Erythroblast (primary cell): Measurements from ENCODE around the gene MYBPHL.

Source experiments
- DNase-seq, 2 experiments: peaks; one replicate each; lab custom pipeline; 2025; lab: John Stamatoyannopoulos, UW
- GATA1 ChIP-seq: IDR thresholded peaks from 2 replicates; pipeline ENCODE4 v1.6.1; 2011; ENCODE audit warnings: low read depth, mild to moderate bottlenecking, control low read depth, low read length, moderate library complexity
- POLR2A ChIP-seq: IDR thresholded peaks from 2 replicates; pipeline ENCODE4 v1.6.1; 2011; ENCODE audit warnings: mild to moderate bottlenecking, low read length

MYBPHL gene

DNA sequence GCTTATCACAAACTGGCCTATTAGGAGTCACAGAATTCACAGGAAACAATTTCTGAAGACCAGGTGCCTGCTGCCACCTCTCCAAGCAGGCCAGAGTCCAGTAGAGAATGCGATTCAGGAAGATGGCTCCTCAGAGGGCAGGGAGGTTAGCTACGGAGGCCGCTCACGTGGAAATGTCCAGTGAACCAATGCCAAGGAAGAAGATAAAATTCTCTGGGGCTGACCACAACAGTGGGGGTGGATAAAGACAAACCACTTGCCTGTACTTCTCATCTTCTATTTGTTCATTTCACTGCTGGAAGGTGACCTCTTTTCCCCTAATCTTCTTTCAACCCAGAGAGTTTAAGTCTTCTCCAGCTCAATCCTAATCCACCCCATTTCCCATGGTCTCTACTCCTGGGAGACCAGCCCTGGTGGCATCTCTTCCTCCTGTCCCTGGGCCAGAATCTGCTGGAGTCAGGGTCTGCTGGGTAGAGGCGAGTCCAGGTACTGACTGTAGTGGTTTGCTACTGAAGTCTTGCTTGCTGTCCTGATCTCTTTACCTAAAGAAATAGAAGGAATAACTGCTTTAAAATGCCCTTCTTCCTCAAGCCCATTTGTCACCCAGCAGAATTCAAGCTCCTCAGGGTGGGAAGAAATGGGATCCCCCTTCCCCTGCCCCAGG, 27.1 kb downstream of the MYBPHL start:
- DNase-seq = no peak
- no peak for TF ChIP-seq POLR2A

DNA sequence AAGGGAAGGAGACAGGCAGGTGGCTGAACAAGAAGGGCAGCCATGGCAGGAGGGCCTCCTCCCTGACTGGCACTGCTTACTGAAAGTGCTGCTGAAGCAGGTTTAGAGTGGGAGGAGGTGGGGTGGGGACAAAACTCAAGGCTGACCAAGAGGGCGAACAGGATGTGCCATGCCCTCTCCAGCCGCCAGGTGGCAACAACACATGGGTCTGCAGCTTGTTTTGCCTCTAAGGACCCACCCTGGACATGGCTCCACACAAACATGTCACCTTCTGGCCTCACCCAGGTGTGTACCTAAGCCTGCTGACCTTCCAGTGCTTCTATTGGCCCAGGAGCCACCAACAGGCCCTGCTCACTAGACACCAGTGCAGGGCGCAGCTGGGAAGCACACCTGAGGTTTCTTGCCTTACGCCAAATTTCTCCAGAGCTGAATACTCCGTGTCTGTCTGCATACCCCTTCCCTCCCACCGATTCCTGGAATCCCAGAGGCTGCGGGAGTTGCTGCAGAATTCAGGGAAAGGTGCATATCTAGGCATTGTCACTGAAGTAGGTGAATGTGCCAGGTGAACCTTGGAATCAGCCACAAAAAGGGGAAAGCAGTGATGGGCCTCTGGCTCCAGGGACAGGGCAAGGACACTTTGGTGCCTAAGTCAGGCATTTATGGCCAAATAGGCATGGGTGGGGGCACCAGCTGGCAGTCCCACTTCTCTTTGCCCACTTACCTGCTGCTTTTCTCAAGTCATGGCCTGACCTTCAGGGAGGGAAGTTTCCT, 29.2 kb downstream of the MYBPHL start:
- DNase-seq = peak; percentile 78 to 84

DNA sequence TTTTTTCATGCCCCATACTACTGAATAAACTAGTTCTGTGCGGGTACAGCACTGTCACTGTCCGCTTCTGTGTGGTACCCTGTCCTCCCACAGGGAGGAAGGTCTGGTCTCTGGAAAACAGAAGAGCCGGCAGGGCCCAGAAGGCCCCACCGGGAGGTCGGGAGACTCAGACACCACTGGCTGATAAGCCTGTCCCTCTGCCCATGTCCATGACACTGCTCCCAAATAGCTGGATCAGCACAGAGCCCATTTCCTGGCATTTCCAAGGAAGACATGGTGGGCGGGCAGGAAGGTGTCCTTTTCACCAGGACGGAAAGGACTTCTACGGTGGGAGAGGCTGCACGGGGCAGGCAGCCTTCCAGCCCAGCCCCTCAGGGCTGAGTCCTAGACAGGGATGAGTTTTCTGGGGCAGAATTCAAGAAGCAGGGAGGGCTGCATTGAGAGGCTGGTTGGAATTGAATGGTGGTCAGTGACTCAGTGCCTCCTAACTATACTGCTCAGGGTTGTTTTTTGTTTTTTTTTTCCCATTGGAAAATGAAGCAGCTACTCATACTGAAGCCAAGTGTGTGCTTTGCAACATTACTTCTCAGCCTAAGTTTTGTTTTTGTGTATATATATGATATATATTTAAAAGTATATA, 31.0 kb downstream of the MYBPHL start:
- no peak for DNase-seq
- TF ChIP-seq GATA1 (no peak), POLR2A (no peak)

More for the DNA sequence above, 29.2 kb downstream of the MYBPHL start:
- TF ChIP-seq GATA1 = no peak
- TF ChIP-seq POLR2A = no peak

DNA sequence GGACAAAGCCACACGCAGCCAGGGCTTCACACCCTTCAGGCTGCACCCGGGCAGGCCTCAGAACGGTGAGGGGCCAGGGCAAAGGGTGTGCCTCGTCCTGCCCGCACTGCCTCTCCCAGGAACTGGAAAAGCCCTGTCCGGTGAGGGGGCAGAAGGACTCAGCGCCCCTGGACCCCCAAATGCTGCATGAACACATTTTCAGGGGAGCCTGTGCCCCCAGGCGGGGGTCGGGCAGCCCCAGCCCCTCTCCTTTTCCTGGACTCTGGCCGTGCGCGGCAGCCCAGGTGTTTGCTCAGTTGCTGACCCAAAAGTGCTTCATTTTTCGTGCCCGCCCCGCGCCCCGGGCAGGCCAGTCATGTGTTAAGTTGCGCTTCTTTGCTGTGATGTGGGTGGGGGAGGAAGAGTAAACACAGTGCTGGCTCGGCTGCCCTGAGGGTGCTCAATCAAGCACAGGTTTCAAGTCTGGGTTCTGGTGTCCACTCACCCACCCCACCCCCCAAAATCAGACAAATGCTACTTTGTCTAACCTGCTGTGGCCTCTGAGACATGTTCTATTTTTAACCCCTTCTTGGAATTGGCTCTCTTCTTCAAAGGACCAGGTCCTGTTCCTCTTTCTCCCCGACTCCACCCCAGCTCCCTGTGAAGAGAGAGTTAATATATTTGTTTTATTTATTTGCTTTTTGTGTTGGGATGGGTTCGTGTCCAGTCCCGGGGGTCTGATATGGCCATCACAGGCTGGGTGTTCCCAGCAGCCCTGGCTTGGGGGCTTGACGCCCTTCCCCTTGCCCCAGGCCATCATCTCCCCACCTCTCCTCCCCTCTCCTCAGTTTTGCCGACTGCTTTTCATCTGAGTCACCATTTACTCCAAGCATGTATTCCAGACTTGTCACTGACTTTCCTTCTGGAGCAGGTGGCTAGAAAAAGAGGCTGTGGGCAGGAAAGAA, 32.0 kb downstream of the MYBPHL start:
- no peak for DNase-seq
- TF ChIP-seq POLR2A (no peak), GATA1 (no peak)

DNA sequence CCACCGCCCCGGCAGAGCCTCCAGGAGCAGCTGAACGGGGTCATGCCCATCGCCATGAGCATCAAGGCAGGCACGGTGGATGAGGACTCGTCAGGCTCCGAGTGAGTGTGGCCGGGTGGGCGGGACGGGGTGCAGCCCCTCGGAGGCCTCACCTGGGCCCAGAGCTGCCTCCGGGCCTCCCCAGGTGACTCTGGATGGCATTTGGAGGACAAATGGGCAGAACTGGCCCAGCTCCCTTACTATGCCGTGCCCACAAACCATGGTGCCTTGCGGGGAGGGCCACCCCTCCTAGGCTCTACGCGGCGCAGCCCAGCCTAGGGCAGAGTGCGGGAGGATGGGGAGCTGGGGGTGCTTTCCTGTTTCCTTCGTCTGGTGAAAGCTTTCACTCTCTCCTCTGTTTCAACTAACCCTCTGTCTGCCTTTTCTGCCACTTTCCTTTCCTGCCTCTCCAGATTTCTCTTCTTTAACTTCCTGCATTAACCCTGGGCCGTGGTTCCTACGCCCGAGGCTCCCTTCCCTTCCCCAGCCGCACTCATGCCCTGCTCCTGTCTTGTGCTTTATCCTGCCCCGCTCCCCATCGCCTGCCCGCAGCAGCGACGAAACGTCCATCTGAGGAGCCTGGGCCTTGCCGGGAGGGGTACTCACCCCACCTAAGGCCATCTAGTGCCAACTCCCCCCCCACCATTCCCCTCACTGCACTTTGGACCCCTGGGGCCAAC, 33.1 kb downstream of the MYBPHL start:
- DNase-seq = no peak
- TF ChIP-seq POLR2A (no peak), GATA1 (no peak)

DNA sequence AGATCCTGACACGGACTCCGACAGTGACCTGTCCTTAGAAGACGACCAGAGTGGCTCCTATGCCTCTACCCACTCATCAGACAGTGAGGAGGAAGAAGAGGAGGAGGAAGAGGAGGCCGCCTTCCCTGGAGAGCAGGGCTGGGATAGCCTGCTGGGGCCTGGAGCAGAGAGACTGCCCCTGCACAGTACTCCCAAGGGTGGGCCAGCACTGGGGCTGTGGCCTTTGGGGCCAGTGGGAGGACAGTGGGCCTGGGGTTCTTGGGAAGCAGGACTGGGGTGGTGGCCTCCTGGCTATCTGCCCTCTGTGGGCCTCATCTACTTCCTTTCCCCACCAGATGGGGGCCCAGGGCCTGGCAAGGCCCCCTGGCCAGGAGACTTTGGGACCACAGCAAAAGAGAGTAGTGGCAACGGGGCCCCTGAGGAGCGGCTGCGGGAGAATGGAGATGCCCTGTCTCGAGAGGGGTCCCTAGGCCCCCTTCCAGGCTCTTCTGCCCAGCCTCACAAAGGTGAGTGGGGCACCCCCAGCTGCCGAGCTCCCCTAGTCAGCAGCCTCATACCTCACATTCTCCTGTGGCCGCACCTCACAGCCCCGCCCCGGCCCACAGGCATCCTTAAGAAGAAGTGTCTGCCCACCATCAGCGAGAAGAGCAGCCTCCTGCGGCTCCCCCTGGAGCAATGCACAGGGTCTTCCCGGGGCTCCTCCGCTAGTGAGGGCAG, 33.8 kb downstream of the MYBPHL start:
- TF ChIP-seq POLR2A (no peak), GATA1 (no peak)
- DNase-seq = no peak

DNA sequence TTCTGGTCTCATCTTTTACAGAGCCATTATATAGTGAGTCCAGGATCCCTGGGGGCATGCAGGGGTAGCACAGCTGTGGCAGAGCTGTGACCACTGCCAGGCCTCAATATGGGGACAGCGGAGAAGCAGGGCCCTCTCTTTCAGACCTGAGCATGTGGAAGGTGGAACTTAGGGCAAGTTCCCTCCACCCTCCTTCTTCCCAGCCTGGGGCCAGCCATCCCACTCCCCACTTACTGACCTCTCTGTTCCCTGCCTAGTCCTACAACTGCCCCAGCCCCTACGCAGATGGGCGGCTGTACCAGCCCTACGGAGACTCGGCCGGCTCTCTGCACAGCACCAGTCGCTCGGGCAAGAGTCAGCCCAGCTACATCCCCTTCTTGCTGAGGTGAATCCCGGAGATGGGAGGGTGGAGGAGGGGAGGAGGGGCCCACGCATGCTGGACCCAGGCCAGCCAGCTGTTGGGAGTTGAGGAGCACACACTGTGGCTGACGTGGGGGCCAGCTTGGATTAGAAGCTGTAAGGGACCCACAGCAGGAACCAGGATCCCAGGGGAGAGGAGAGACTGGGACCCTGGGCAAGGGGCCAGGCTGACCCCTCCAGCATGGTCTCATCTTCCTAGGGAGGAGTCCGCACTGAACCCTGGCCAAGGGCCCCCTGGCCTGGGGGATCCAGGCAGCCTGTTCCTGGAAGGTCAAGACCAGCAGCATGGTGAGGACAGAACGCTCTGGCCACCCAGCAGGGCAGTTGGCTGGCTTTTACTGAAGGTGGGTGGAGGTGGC, 34.6 kb downstream of the MYBPHL start:
- DNase-seq = no peak
- TF ChIP-seq GATA1 (no peak), POLR2A (no peak)

DNA sequence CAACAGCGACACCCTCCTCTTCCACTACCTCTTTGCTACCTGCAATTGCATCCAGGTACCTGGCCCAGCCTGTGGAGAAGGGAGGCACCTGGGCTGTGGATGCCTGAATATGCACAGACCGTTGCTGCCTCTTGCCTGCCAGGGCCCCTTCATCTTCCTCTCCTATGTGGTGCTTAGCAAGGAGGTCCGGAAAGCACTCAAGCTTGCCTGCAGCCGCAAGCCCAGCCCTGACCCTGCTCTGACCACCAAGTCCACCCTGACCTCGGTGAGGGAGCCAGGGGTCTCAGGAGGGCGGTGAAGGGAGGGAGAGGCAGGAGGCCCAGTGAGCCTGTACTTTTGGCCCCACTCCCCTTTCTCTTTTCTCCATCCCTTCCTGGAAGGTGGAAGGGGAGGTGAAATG, 35.4 kb downstream of the MYBPHL start:
- TF ChIP-seq GATA1 = no peak
- TF ChIP-seq POLR2A = no peak
- no peak for DNase-seq

DNA sequence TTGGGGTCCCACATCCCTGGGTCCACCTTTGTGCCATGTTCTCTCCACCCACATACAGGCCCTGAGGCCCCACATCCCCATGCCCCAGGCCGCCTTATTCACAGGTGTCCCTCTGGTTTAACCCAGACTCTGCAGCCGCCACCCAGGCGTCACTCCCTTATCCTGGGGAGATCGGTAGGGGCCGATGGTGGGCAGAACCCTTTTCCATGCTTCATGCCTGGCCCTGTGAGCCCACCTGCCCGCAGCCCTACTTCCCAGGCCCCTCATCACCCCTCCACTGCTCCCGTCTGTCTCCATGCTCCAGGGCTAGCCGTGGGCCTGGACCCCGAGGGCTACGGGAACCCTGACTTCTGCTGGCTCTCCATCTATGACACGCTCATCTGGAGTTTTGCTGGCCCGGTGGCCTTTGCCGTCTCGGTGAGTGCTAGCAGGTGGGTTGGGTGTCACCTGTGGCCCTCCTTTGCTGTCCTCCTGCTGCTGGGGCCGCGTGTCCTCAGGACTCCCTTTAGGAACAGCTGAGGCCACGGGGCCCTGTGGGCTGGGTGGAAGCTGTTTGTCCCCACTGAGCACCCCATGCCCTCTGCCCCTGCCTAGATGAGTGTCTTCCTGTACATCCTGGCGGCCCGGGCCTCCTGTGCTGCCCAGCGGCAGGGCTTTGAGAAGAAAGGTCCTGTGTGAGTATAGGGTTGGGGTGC, 36.0 kb downstream of the MYBPHL start:
- TF ChIP-seq POLR2A (no peak), GATA1 (no peak)
- DNase-seq = no peak

DNA sequence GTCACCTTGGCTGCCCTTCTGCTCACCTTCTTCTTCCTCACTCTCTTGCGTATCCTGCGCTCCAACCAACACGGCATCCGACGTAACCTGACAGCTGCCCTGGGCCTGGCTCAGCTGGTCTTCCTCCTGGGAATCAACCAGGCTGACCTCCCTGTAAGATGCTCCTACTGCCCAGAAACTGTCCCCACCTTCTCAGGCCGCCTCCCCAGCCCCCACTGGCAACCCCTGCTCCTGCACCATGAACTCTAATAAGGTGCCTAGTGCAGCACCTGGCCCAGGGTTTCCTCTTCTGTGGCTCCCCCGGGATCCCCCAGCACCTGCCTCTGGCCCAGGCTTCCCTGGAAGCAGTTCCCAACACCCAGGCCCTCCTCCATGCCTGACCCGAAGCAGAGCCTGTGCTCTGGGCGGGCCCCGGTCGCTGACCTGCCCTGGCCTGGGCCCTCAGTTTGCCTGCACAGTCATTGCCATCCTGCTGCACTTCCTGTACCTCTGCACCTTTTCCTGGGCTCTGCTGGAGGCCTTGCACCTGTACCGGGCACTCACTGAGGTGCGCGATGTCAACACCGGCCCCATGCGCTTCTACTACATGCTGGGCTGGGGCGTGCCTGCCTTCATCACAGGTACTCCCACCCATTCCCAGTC, 36.7 kb downstream of the MYBPHL start:
- TF ChIP-seq POLR2A (no peak), GATA1 (no peak)
- DNase-seq = no peak
